Astrocyte (in vitro differentiated cells and primary cell): ENCODE results near the gene DUSP14.

ENCODE experiments used
- EZH2 ChIP-seq: IDR thresholded peaks from 2 replicates; pipeline ENCODE4 v1.6.1; 2012; ENCODE audit warnings: mild to moderate bottlenecking, low read length, inconsistent platforms; ENCODE audit not compliant: insufficient read depth
- TF ChIP-seq, protein P1 (sequence below): IDR thresholded peaks from 2 replicates; pipeline ENCODE4 v1.5.1; 2011; ENCODE audit warnings: low read depth, mild to moderate bottlenecking, inconsistent platforms, low read length, moderate library complexity; ENCODE audit not compliant: insufficient read depth

DNA sequence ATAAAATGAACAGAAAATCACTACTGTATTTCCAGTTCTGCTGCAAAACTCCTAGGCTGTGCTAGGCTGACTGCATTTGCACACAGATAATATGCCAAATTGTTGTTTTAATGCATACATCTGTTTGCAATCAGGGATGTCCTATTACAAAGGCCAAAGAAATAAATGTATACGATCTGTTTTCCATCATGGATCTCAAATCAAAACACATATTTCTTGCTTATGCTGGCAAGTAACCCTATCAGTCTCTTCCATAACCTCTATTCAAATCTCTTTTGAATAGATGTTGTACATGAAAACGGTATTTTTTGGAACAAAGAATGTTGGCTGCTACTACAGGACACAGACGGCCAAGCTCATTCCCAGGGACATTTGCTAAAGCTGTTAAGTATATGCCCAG is 56.6 kb downstream of the DUSP14 start:
- no peak for TF ChIP-seq EZH2
- TF ChIP-seq, protein P1, sequence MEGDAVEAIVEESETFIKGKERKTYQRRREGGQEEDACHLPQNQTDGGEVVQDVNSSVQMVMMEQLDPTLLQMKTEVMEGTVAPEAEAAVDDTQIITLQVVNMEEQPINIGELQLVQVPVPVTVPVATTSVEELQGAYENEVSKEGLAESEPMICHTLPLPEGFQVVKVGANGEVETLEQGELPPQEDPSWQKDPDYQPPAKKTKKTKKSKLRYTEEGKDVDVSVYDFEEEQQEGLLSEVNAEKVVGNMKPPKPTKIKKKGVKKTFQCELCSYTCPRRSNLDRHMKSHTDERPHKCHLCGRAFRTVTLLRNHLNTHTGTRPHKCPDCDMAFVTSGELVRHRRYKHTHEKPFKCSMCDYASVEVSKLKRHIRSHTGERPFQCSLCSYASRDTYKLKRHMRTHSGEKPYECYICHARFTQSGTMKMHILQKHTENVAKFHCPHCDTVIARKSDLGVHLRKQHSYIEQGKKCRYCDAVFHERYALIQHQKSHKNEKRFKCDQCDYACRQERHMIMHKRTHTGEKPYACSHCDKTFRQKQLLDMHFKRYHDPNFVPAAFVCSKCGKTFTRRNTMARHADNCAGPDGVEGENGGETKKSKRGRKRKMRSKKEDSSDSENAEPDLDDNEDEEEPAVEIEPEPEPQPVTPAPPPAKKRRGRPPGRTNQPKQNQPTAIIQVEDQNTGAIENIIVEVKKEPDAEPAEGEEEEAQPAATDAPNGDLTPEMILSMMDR, result no peak
